ENCODE results near the gene TEX10. TPM values are rescaled to one million over a fixed set of nuclear protein-coding genes. Genes with fewer than 3 reads are reported as not detected.

TEX10 gene
- total and polyA plus RNA-seq, 9 of the 15 experiments (the other 6 are each of a cell fraction or from before 2014, with no cell fraction given) = 27.8 to 60.0 (median 47.9) TPM

DNA sequence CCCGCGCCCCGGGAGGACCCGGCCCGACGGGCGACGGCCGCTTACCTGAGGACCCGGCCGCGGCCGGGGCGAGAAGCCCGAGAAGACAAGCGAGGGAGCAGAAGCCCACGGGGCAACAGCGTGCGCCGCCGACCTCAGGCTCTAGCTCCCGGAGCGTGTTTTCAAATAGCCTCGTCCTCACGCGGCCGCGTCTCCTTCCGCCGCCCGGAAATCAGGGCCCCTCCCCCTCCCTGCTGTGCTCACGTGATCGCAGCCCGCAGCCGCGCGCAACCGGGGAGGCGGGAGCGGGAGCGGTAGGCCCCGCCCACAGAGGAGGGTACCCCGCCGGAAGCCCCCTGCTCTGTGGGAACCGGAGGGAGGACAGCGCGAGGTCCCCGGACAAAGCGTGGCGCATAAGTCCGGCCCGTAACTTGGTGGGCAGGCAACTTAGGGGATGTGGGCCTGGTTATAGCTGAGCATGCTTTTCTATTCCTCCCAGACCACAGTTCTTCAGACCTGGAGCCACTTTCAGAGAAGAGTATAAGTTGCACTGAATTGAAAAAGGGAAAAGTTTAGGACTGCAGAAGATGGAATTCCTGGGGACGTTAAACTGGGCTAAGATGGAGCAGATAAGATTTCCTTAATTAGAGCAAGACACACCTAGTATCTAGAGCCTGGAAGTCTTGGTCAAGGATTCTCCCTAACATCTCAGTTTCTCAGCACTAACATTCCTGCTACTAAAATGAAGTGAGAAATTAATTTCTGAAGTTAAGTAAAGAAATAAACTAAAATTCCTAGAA lies at the start of gene TEX10 (continued):
- TF ChIP-seq E2F3 (CRISPR knock-in tag; IDR thresholded peaks at IDR 0.05) = no peak
- TF ChIP-seq, protein P1, sequence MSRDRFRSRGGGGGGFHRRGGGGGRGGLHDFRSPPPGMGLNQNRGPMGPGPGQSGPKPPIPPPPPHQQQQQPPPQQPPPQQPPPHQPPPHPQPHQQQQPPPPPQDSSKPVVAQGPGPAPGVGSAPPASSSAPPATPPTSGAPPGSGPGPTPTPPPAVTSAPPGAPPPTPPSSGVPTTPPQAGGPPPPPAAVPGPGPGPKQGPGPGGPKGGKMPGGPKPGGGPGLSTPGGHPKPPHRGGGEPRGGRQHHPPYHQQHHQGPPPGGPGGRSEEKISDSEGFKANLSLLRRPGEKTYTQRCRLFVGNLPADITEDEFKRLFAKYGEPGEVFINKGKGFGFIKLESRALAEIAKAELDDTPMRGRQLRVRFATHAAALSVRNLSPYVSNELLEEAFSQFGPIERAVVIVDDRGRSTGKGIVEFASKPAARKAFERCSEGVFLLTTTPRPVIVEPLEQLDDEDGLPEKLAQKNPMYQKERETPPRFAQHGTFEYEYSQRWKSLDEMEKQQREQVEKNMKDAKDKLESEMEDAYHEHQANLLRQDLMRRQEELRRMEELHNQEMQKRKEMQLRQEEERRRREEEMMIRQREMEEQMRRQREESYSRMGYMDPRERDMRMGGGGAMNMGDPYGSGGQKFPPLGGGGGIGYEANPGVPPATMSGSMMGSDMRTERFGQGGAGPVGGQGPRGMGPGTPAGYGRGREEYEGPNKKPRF (IDR thresholded peaks at IDR 0.05; ENCODE audit: low read depth, low read length) = no peak
- TF ChIP-seq MTA3 (IDR thresholded peaks at IDR 0.05; ENCODE audit: borderline replicate concordance) = peak; percentile 66; the same call in 1 of the 2 replicates
- TF ChIP-seq, protein P2, sequence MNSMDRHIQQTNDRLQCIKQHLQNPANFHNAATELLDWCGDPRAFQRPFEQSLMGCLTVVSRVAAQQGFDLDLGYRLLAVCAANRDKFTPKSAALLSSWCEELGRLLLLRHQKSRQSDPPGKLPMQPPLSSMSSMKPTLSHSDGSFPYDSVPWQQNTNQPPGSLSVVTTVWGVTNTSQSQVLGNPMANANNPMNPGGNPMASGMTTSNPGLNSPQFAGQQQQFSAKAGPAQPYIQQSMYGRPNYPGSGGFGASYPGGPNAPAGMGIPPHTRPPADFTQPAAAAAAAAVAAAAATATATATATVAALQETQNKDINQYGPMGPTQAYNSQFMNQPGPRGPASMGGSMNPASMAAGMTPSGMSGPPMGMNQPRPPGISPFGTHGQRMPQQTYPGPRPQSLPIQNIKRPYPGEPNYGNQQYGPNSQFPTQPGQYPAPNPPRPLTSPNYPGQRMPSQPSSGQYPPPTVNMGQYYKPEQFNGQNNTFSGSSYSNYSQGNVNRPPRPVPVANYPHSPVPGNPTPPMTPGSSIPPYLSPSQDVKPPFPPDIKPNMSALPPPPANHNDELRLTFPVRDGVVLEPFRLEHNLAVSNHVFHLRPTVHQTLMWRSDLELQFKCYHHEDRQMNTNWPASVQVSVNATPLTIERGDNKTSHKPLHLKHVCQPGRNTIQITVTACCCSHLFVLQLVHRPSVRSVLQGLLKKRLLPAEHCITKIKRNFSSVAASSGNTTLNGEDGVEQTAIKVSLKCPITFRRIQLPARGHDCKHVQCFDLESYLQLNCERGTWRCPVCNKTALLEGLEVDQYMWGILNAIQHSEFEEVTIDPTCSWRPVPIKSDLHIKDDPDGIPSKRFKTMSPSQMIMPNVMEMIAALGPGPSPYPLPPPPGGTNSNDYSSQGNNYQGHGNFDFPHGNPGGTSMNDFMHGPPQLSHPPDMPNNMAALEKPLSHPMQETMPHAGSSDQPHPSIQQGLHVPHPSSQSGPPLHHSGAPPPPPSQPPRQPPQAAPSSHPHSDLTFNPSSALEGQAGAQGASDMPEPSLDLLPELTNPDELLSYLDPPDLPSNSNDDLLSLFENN (IDR thresholded peaks at IDR 0.05; ENCODE audit: low read depth in 2 of 2, low read length in 2 of 2) = peak in 1 of 2 experiments; percentile 45; a peak in 2 of 4 replicates
- TF ChIP-seq TRIM28 (IDR thresholded peaks at IDR 0.05) = no peak
- no peak for TF ChIP-seq POLR2AphosphoS2 (IDR thresholded peaks at IDR 0.05; ENCODE audit: low read length)
- TF ChIP-seq, protein P3, sequence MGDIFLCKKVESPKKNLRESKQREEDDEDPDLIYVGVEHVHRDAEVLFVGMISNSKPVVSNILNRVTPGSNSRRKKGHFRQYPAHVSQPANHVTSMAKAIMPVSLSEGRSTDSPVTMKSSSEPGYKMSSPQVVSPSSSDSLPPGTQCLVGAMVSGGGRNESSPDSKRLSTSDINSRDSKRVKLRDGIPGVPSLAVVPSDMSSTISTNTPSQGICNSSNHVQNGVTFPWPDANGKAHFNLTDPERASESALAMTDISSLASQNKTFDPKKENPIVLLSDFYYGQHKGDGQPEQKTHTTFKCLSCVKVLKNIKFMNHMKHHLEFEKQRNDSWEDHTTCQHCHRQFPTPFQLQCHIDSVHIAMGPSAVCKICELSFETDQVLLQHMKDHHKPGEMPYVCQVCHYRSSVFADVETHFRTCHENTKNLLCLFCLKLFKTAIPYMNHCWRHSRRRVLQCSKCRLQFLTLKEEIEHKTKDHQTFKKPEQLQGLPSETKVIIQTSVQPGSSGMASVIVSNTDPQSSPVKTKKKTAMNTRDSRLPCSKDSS (IDR thresholded peaks at IDR 0.05; ENCODE audit: low read depth, partially characterized antibody) = no peak
- TF ChIP-seq GTF2A2 (tag; IDR thresholded peaks at IDR 0.05) = no peak
- TF ChIP-seq, protein P4, sequence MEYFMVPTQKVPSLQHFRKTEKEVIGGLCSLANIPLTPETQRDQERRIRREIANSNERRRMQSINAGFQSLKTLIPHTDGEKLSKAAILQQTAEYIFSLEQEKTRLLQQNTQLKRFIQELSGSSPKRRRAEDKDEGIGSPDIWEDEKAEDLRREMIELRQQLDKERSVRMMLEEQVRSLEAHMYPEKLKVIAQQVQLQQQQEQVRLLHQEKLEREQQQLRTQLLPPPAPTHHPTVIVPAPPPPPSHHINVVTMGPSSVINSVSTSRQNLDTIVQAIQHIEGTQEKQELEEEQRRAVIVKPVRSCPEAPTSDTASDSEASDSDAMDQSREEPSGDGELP (CRISPR knock-in tag; IDR thresholded peaks at IDR 0.05; ENCODE audit: borderline replicate concordance) = peak; percentile 89
- TF ChIP-seq PPARD (CRISPR knock-in tag; IDR thresholded peaks at IDR 0.05) = no peak
- TF ChIP-seq CSDE1 (IDR thresholded peaks at IDR 0.05) = no peak
- TF ChIP-seq TAF1 (IDR thresholded peaks at IDR 0.05; ENCODE audit: control insufficient read depth, extremely low read depth, insufficient read depth, low read length, severe bottlenecking) = peak; percentile 87
- TF ChIP-seq MAFK (IDR thresholded peaks at IDR 0.05; ENCODE audit: low read length) = no peak
- peak; percentile 69 for TF ChIP-seq POLR2AphosphoS5 (IDR thresholded peaks at IDR 0.05; ENCODE audit: control insufficient read depth, insufficient read depth, low read depth, low read length)
- TF ChIP-seq MAZ (CRISPR knock-in tag; conservative IDR thresholded peaks at IDR 0.05 in 1 of 2, IDR thresholded peaks at IDR 0.05 in 1 of 2) = peak; percentile 89 to 93
- peak; percentile 85; the same call in 1 of the 2 replicates for TF ChIP-seq KAT7 (CRISPR knock-in tag; IDR thresholded peaks at IDR 0.05; ENCODE audit: borderline replicate concordance)
- no peak for TF ChIP-seq MECOM (CRISPR knock-in tag; IDR thresholded peaks at IDR 0.05)
- no peak for TF ChIP-seq ZNF507 (tag; conservative IDR thresholded peaks at IDR 0.05)
- peak; percentile 54; the same call in 1 of the 2 replicates for TF ChIP-seq HDAC2 (IDR thresholded peaks at IDR 0.05)
- no peak for TF ChIP-seq PHTF2 (CRISPR knock-in tag; IDR thresholded peaks at IDR 0.05)
